ENCODE data around the gene GTPBP2.

- TF ChIP-seq EP300 (IDR thresholded peaks at IDR 0.05; ENCODE audit: borderline replicate concordance in 1 of 2, control insufficient read depth in 1 of 2, low read depth in 2 of 2, low read length in 2 of 2): no peak
- no peak for TF ChIP-seq POLR2AphosphoS5 (IDR thresholded peaks at IDR 0.05; ENCODE audit: low read length)
- TF ChIP-seq CEBPB (IDR thresholded peaks at IDR 0.05; ENCODE audit: borderline replicate concordance in 1 of 2, low read depth in 2 of 2, low read length in 2 of 2): no peak
- TF ChIP-seq SP1 (IDR thresholded peaks at IDR 0.05; ENCODE audit: low read depth, low read length): no peak
- no peak for TF ChIP-seq USF2 (IDR thresholded peaks at IDR 0.05; ENCODE audit: borderline replicate concordance, low read depth, low read length)
- TF ChIP-seq BMI1 (IDR thresholded peaks at IDR 0.05; ENCODE audit: borderline replicate concordance): no peak
- TF ChIP-seq RAD21 (IDR thresholded peaks at IDR 0.05; ENCODE audit: insufficient read depth, low read depth, low read length): no peak
- no peak for TF ChIP-seq CTCF (IDR thresholded peaks at IDR 0.05 in 2 of 3, conservative IDR thresholded peaks at IDR 0.05 in 1 of 3; ENCODE audit: control insufficient read depth in 2 of 3, extremely low read depth in 1 of 3, insufficient read depth in 1 of 3, low read depth in 3 of 3, low read length in 3 of 3)
- TF ChIP-seq ESRRA (IDR thresholded peaks at IDR 0.05; ENCODE audit: low read length): no peak
- TF ChIP-seq CBFB (IDR thresholded peaks at IDR 0.05; ENCODE audit: low read depth): no peak
Measured at GRCh38 chr6:43636308-43636659, 7.2 kb upstream of the GTPBP2 start.

Data from GM12878 (cell line).